SK-N-DZ (cell line): ENCODE measurements around the gene SLC16A5.

Experiments used
- small RNA-seq, 2 experiments: library from RNA; depleted of rRNA; stranded (forward); fragments of <200 nt; gene quantifications; one replicate each; pipeline ENCODE3, GENCODE V24; 2014

The SLC16A5 gene

Small RNAs within 50 kb of the gene (small RNA-seq; reads per million reads assigned to genes)
- gene AC111186.1 (0 reads per million in 2 experiments), gene RF00019 (0 reads per million in 2 experiments), gene RN7SL573P (0 reads per million in 2 experiments)
